Stimulated activated CD4-positive, alpha-beta T cell treated with anti-CD3 and anti-CD28 coated beads, Interleukin-4, amount 100 ng/mL, for 24 hours (primary cell): ENCODE measurements around the gene SKIL.

Experiments used
- DNase-seq: peaks from one replicate; pipeline ENCODE4 v3.0.0-alpha.2; 2020

Gene SKIL

GRCh38 chr3:170442947-170443346, 85.4 kb downstream of the SKIL start:
- DNase-seq: no peak

- no peak for DNase-seq
These were observed 85.9 kb downstream of the SKIL start for GRCh38 chr3:170443457-170443856.
